ENCODE measurements around the gene PRR19. TPM values are rescaled to one million over a fixed set of nuclear protein-coding genes. Genes with fewer than 3 reads are reported as not detected.

PRR19 gene
- polyA plus RNA-seq, 3 donors, result 0.35 to 0.51 (median 0.38) TPM

DNA sequence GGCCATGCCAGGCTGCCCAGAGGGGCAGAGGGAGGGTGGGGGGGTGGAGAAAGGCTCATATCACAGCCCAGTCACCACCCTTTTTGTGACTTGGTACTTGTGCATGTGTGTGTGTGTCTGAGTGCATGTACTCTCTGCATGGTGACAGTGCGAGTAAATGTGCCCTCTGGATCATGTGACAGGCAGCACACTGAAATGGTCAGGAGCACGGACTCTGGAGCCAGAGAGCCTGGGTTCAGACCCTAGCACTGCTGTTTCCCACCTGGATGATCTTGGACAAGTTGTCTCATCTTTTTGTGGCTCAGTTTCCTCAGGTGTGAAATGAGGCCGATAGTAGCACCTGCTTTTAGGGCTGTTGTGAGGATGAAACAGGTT is 30.9 kb upstream of the PRR19 start:
- H3K4me2 ChIP-seq (replicated peaks; ENCODE audit: extremely low read depth, low read length, poor library complexity, severe bottlenecking), result peak overlapping the region; percentile 80
- peak overlapping the region; percentile 65 to 88 (median 73) for H3K4me3 ChIP-seq (replicated peaks in 1 of 3; ENCODE audit: low read depth in 2 of 3, low read length in 3 of 3)
- H3K36me3 ChIP-seq (replicated peaks in 1 of 2; ENCODE audit: control insufficient read depth in 1 of 2, insufficient read depth in 2 of 2, low read length in 2 of 2), result peaks cover 36 to 40% of the 10 kb centered on the region in 2 donors
- peak overlapping the region; percentile 59 to 72 for H3K4me3 Mint-ChIP-seq
- H3K4me1 ChIP-seq (ENCODE audit: control insufficient read depth in 1 of 2, insufficient read depth in 2 of 2, low read length in 2 of 2), result peaks cover 33 to 45% of the 10 kb centered on the region in 2 donors
- H3K9ac ChIP-seq (ENCODE audit: insufficient read depth, low read length, poor library complexity, severe bottlenecking), result peak overlapping the region; percentile 78
- TF ChIP-seq, protein P1, sequence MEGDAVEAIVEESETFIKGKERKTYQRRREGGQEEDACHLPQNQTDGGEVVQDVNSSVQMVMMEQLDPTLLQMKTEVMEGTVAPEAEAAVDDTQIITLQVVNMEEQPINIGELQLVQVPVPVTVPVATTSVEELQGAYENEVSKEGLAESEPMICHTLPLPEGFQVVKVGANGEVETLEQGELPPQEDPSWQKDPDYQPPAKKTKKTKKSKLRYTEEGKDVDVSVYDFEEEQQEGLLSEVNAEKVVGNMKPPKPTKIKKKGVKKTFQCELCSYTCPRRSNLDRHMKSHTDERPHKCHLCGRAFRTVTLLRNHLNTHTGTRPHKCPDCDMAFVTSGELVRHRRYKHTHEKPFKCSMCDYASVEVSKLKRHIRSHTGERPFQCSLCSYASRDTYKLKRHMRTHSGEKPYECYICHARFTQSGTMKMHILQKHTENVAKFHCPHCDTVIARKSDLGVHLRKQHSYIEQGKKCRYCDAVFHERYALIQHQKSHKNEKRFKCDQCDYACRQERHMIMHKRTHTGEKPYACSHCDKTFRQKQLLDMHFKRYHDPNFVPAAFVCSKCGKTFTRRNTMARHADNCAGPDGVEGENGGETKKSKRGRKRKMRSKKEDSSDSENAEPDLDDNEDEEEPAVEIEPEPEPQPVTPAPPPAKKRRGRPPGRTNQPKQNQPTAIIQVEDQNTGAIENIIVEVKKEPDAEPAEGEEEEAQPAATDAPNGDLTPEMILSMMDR (IDR thresholded peaks at IDR 0.05), result no peak
- intact Hi-C loops (cut with micrococcal nuclease), result no loop called here
- peaks cover 29 to 42% of the 10 kb centered on the region in 2 donors for H3K36me3 Mint-ChIP-seq
- 52% methylated on average over 3 of the region's 3 CpGs for WGBS (ENCODE audit: insufficient coverage)
- DNase-seq, result peak in 1 of 3 donors; percentile 47
- peaks cover 0 to 2% (median 0%) of the 10 kb centered on the region in 7 donors for H3K9me3 Mint-ChIP-seq
- peaks cover 43% of the 10 kb centered on the region for H3K4me1 Mint-ChIP-seq
- no peak overlapping the region for H2AFZ ChIP-seq (ENCODE audit: insufficient read depth, low read depth, low read length, poor library complexity, severe bottlenecking)
- H3K79me2 ChIP-seq (ENCODE audit: insufficient read depth, low read length), result peaks cover 63% of the 10 kb centered on the region
- no peaks in the 10 kb centered on the region for H3K9me3 ChIP-seq (replicated peaks in 1 of 2; ENCODE audit: control insufficient read depth in 1 of 2, insufficient read depth in 1 of 2, low read length in 2 of 2)
- H3K27me3 ChIP-seq (ENCODE audit: control insufficient read depth in 2 of 2, insufficient read depth in 2 of 2, low read length in 2 of 2), result no peaks in the 10 kb centered on the region
- H4K20me1 ChIP-seq (ENCODE audit: insufficient read depth, low read length), result peaks cover 29% of the 10 kb centered on the region
- H3K27ac ChIP-seq (ENCODE audit: low read depth in 1 of 2, low read length in 2 of 2), result peak overlapping the region; percentile 90 to 95
- H3K27me3 Mint-ChIP-seq (ENCODE audit: low read depth in 3 of 3), result peaks cover 0 to 5% (median 0%) of the 10 kb centered on the region in 3 donors
- peak overlapping the region in 4 of 7 donors; percentile 98 to 99 (median 99) for H3K27ac Mint-ChIP-seq

DNA sequence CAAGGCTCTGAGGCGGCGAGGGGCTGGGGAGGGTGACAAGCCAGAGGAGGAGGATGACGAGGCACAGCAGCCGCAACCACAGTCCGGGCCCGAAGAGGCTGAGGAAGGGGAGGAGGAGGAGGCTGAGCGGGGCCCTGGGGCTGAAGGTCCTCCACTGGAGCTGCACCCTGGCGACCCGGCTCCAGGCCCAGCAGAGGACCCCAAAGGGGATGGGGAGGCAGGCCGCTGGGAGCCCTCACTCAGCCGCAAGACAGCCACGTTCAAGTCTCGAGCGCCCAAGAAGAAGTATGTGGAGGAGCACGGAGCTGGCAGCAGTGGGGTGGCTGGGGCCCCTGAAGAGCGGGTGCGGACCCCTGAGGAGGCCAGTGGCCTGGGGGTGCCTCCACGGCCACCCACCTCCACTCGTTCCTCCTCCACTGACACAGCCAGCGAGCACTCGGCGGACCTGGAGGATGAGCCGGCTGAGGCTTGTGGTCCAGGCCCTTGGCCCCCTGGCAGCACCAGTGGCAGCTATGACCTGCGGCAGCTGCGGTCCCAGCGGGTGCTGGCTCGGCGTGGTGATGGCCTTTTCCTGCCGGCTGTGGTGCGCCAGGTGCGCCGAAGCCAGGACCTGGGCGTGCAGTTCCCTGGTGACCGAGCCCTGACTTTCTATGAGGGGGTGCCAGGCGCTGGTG is 29.9 kb upstream of the PRR19 start:
- Mint-ChIP-seq H3K27ac (peak overlapping the region in 1 of 7 donors; percentile 99), H3K4me3 (no peak overlapping the region), H3K9me3 (peaks cover 0 to 2% (median 0%) of the 10 kb centered on the region in 7 donors), H3K4me1 (peaks cover 50% of the 10 kb centered on the region), H3K36me3 (peaks cover 33 to 50% of the 10 kb centered on the region in 2 donors), H3K27me3 (ENCODE audit: low read depth in 3 of 3) (peaks cover 0 to 6% (median 0%) of the 10 kb centered on the region in 3 donors)
- no peaks in the 10 kb centered on the region for H3K9me3 ChIP-seq (replicated peaks in 1 of 2; ENCODE audit: control insufficient read depth in 1 of 2, insufficient read depth in 1 of 2, low read length in 2 of 2)
- WGBS (ENCODE audit: insufficient coverage), result 78% methylated on average over 30 of the region's 35 CpGs
- H3K4me2 ChIP-seq (replicated peaks; ENCODE audit: extremely low read depth, low read length, poor library complexity, severe bottlenecking), result no peak overlapping the region
- H3K27me3 ChIP-seq (ENCODE audit: control insufficient read depth in 2 of 2, insufficient read depth in 2 of 2, low read length in 2 of 2), result no peaks in the 10 kb centered on the region
- no peak overlapping the region for H3K4me3 ChIP-seq (replicated peaks in 1 of 3; ENCODE audit: low read depth in 2 of 3, low read length in 3 of 3)
- H3K4me1 ChIP-seq (ENCODE audit: control insufficient read depth in 1 of 2, insufficient read depth in 2 of 2, low read length in 2 of 2), result peaks cover 38 to 52% of the 10 kb centered on the region in 2 donors
- peaks cover 72% of the 10 kb centered on the region for H3K79me2 ChIP-seq (ENCODE audit: insufficient read depth, low read length)
- H3K9ac ChIP-seq (ENCODE audit: insufficient read depth, low read length, poor library complexity, severe bottlenecking), result no peak overlapping the region
- no peak overlapping the region for H2AFZ ChIP-seq (ENCODE audit: insufficient read depth, low read depth, low read length, poor library complexity, severe bottlenecking)
- intact Hi-C loops (cut with micrococcal nuclease), result no loop called here
- H3K27ac ChIP-seq (ENCODE audit: low read depth in 1 of 2, low read length in 2 of 2), result peak overlapping the region in 1 of 2 donors; percentile 95
- TF ChIP-seq, protein P1 (IDR thresholded peaks at IDR 0.05), result no peak
- no peak for DNase-seq
- H3K36me3 ChIP-seq (replicated peaks in 1 of 2; ENCODE audit: control insufficient read depth in 1 of 2, insufficient read depth in 2 of 2, low read length in 2 of 2), result peaks cover 36 to 49% of the 10 kb centered on the region in 2 donors
- H4K20me1 ChIP-seq (ENCODE audit: insufficient read depth, low read length), result peaks cover 39% of the 10 kb centered on the region
